HG03457 (cell line): ENCODE results near the gene MKX.

ENCODE experiments used
- ATAC-seq: cut with Tn5 transposase; IDR thresholded peaks from one replicate; pipeline ENCODE4 v1.9.1; 2021; ENCODE audit warnings: moderate number of reproducible peaks; ENCODE audit not compliant: unreplicated experiment

The MKX gene

GRCh38 chr10:27742195-27743011 is 3.2 kb downstream of the MKX start:
- peak; percentile 85 for ATAC-seq

GRCh38 chr10:27741173-27742091 is 4.2 kb downstream of the MKX start:
- no peak for ATAC-seq

GRCh38 chr10:27736396-27736795 is 9.2 kb downstream of the MKX start:
- ATAC-seq, result no peak

GRCh38 chr10:27730041-27730440 is 15.6 kb downstream of the MKX start:
- ATAC-seq, result no peak

GRCh38 chr10:27728338-27728737 is 17.3 kb downstream of the MKX start:
- ATAC-seq, result no peak

- no peak for ATAC-seq
Measured at GRCh38 chr10:27724287-27724686, 21.3 kb downstream of the MKX start.

- no peak for ATAC-seq
Measured at GRCh38 chr10:27723436-27723835, 22.2 kb downstream of the MKX start.

- no peak for ATAC-seq
Measured at GRCh38 chr10:27720529-27720928, 25.1 kb downstream of the MKX start.

GRCh38 chr10:27719052-27719451 is 26.6 kb downstream of the MKX start:
- ATAC-seq, result no peak

GRCh38 chr10:27717861-27718260 is 27.8 kb downstream of the MKX start:
- no peak for ATAC-seq

GRCh38 chr10:27717224-27717623 is 28.4 kb downstream of the MKX start:
- ATAC-seq, result no peak

GRCh38 chr10:27716521-27716920 is 29.1 kb downstream of the MKX start:
- ATAC-seq, result no peak

- ATAC-seq, result no peak
Measured at GRCh38 chr10:27715505-27715904, 30.1 kb downstream of the MKX start.

GRCh38 chr10:27714349-27714748 is 31.3 kb downstream of the MKX start:
- ATAC-seq, result no peak

- no peak for ATAC-seq
Measured at GRCh38 chr10:27713941-27714340, 31.7 kb downstream of the MKX start.

- no peak for ATAC-seq
Measured at GRCh38 chr10:27710014-27710413, 35.6 kb downstream of the MKX start.

GRCh38 chr10:27709304-27709703 is 36.3 kb downstream of the MKX start:
- no peak for ATAC-seq

- no peak for ATAC-seq
Measured at GRCh38 chr10:27701938-27702537, 43.6 kb downstream of the MKX start.

GRCh38 chr10:27699776-27700175 is 45.8 kb downstream of the MKX start:
- no peak for ATAC-seq

GRCh38 chr10:27698961-27699360 is 46.7 kb downstream of the MKX start:
- no peak for ATAC-seq

- no peak for ATAC-seq
Measured at GRCh38 chr10:27696466-27696865, 49.2 kb downstream of the MKX start.

GRCh38 chr10:27695706-27696105 is 49.9 kb downstream of the MKX start:
- ATAC-seq, result no peak
